Heart right ventricle (tissue), 16 donors: ENCODE data around the gene SH3RF3. TPM values are rescaled to one million over a fixed set of nuclear protein-coding genes. Genes with fewer than 3 reads are reported as not detected.

Experiments used
- ATAC-seq, 8 donors: fragments of 200-7000 bp; cut with Tn5 transposase; one replicate each; pipeline ENCODE4 v1.9.1; 2020; ENCODE audit warnings: mild to moderate bottlenecking in 8 of 8, moderate library complexity in 8 of 8, moderate number of reproducible peaks in 1 of 8
- DNase-seq, 2 donors: peaks; one replicate each; pipeline ENCODE4 v3.0.0-alpha.2; 2020
- H3K27ac ChIP-seq, 10 donors: fragments of 200-600 bp; sonication (generic) in 2 of 10; one replicate each; pipeline versions ENCODE4 v1.5.0 to v1.8.0; 2020 to 2022; ENCODE audit warnings: mild to moderate bottlenecking in 3 of 10
- H3K27me3 ChIP-seq, 7 donors: fragments of 200-600 bp; one replicate each; pipeline ENCODE4 v1.8.0; 2021 to 2022; ENCODE audit warnings: mild to moderate bottlenecking in 2 of 7
- H3K36me3 ChIP-seq, 9 donors: fragments of 200-600 bp; sonication (generic) in 1 of 9; one replicate each; pipeline versions ENCODE4 v1.5.0 to v1.8.0; 2020 to 2022; ENCODE audit warnings: mild to moderate bottlenecking in 2 of 9
- H3K4me1 ChIP-seq, 9 donors: fragments of 200-600 bp; sonication (generic) in 1 of 9; one replicate each; pipeline versions ENCODE4 v1.5.0 to v1.8.0; 2020 to 2022; ENCODE audit warnings: mild to moderate bottlenecking in 4 of 9
- H3K4me3 ChIP-seq, 10 donors: fragments of 200-600 bp; sonication (generic) in 2 of 10; one replicate each; pipeline versions ENCODE4 v1.5.0 to v1.8.0; 2020 to 2022; ENCODE audit warnings: mild to moderate bottlenecking in 7 of 10, moderate library complexity in 2 of 10
- H3K9me3 ChIP-seq, 11 donors: fragments of 200-600 bp in 10 of 11; sonication (generic) in 2 of 11; one replicate each; pipeline versions ENCODE4 v1.5.0 to v1.8.0; 2013 to 2022; ENCODE audit warnings: mild to moderate bottlenecking in 2 of 11, control low read depth in 1 of 11, moderate library complexity in 1 of 11
- CTCF ChIP-seq, 9 donors: fragments of 200-600 bp; sonication (generic) in 2 of 9; IDR thresholded peaks; one replicate each; pipeline versions ENCODE4 v1.5.0 to v1.8.0; 2021 to 2022; ENCODE audit warnings: antibody characterized with exemption in 9 of 9, mild to moderate bottlenecking in 5 of 9, moderate library complexity in 1 of 9
- WGBS, 2 donors: extraction: QIAGEN DNeasy Blood & Tissue Kit; methylation state at CpG; one replicate each; pipeline ENCODE4 v1.1.7; 2013; ENCODE audit warnings: inconsistent platforms in 1 of 2; 5-methylcytosine and 5-hydroxymethylcytosine counted together
- intact Hi-C, 10 donors: fragments of 100-400 bp; cut with DNase I; formaldehyde crosslinking; loops; one replicate each; pipeline versions ENCODE4 v1.11.1 to v1.14.2; 2022
- polyA plus RNA-seq, 2 donors: library from polyadenylated mRNA; stranded (reverse); fragments of 200-250 nt; gene quantifications; one replicate each; pipeline ENCODE4 v1.2.3, GENCODE V29; 2013
- total RNA-seq, 10 donors: library from RNA; stranded (reverse); fragmentation: NEBNext Ultra II Directional in 3 of 10; extraction: Animal tissue kit (Norgen Biotek cat#: 25700) in 3 of 10; gene quantifications; one replicate each; pipeline versions ENCODE4 v1.2.1 to v1.2.4, GENCODE V29; 2021 to 2023
- donor health status: Arrhythmogenic right ventricular cardiomyopathy.
- donor health status: ischemic (EF 13 %, LVEDD 7.1; RV severe dilation, severe dysfunction).
- donor health status: healthy with polysubstance abuse.
- donor health status: DM: no; HTN: yes; CAD: no.
- donor health status: DM: no; HTN: no; CAD: no.
- donor health status: ischemic (EF 25% LVEDD 6.9; RV normal size, moderate dysfunction).
- donor health status: ischemic (EF 25% LVEDD 5.7; RV mildly dilated, moderate dysfunction).
- donor health status: healthy.
- donor health status: DM: yes; HTN: yes; CAD: no.
- donor health status: Ischemic cardiomyopathy.
- donor health status: ischemic (EF 35%, LVEDD 5.7; RV mildly dilated, moderate dysfunction).
- donor health status: nonischemic (EF 11% LVEDD 7.7; RV severe dilation, severe dysfunction).
- donor health status: DM: yes; HTN: yes; CAD: no.
- donor health status: PGD.
- donor health status: ischemic (EF 29% LVEDD 5.4; RV normal size, mild dysfunction).
- donor health status: nonischemic (EF 23%, LVEDD 6.1; RV moderate dilation, normal function).

SH3RF3 gene
- total and polyA plus RNA-seq, 12 donors = 5.0 to 11.5 (median 8.6) TPM

DNA sequence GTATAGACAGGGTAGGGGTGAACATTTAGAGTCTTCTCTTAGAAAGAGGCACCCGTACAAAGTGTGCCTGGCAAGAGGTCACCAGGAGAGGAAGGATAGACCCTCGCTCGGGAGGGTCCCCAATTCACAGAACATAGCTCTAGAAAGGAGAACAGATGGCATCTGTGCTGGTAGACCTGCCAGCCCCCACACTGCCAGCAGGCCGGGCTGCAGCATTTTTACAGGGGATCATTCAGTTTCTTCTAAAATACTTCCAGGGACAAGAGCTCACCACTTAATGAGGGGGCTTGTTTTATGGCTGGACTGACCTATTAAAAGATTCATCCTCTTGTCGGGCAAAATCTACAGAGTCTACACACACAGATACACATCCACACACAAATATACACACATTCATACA is 334.9 kb downstream of the SH3RF3 start:
- no peak for TF ChIP-seq CTCF (IDR thresholded peaks at IDR 0.05)
- Histone ChIP-seq H3K27me3 (no peaks in the 10 kb centered on the region), H3K9me3 (no peaks in the 10 kb centered on the region), H3K36me3 (peaks cover 0 to 4% (median 0%) of the 10 kb centered on the region in 9 donors), H3K4me3 (no peak overlapping the region), H3K27ac (no peak overlapping the region), H3K4me1 (peaks cover 0 to 22% (median 13%) of the 10 kb centered on the region in 9 donors)
- DNase-seq (no peak), ATAC-seq (no peak)
- intact Hi-C loops = no loop called here
- 97 to 98% methylated on average over 5 of the region's 5 CpGs for WGBS, 2 donors

- ATAC-seq (peak in 5 of 8 donors; percentile 33 to 76 (median 51)), DNase-seq (no peak)
- Histone ChIP-seq H3K27me3 (no peaks in the 10 kb centered on the region), H3K27ac (peak overlapping the region in 4 of 10 donors; percentile 1 to 44 (median 22)), H3K36me3 (no peaks in the 10 kb centered on the region), H3K4me1 (peaks cover 0 to 42% (median 22%) of the 10 kb centered on the region in 9 donors), H3K4me3 (no peak overlapping the region), H3K9me3 (no peaks in the 10 kb centered on the region)
- intact Hi-C loops = no loop called here
- TF ChIP-seq CTCF (IDR thresholded peaks at IDR 0.05) = no peak
- WGBS, 2 donors = 78 to 79% methylated on average over 8 of the region's 8 CpGs
Observed at GRCh38 chr2:109466674-109467575, 337.9 kb downstream of the SH3RF3 start.

- TF ChIP-seq CTCF (IDR thresholded peaks at IDR 0.05) = no peak
- WGBS, 2 donors = 69 to 73% methylated on average over 9 of the region's 9 CpGs
- no peak for DNase-seq
- no peaks in the 10 kb centered on the region for H3K9me3 ChIP-seq
- intact Hi-C loops = no loop called here
- no peaks in the 10 kb centered on the region for H3K27me3 ChIP-seq
- peak overlapping the region in 4 of 10 donors; percentile 12 to 44 (median 18) for H3K27ac ChIP-seq
- no peaks in the 10 kb centered on the region for H3K36me3 ChIP-seq
- H3K4me1 ChIP-seq = peaks cover 0 to 50% (median 28%) of the 10 kb centered on the region in 9 donors
- peak in 6 of 8 donors; percentile 19 to 79 (median 62) for ATAC-seq
- no peak overlapping the region for H3K4me3 ChIP-seq
Observed at GRCh38 chr2:109467701-109468100, 338.7 kb downstream of the SH3RF3 start.

- Histone ChIP-seq H3K4me3 (no peak overlapping the region), H3K27ac (no peak overlapping the region), H3K36me3 (no peaks in the 10 kb centered on the region), H3K4me1 (peaks cover 0 to 55% (median 33%) of the 10 kb centered on the region in 9 donors), H3K9me3 (no peaks in the 10 kb centered on the region), H3K27me3 (no peaks in the 10 kb centered on the region)
- no peak for TF ChIP-seq CTCF (IDR thresholded peaks at IDR 0.05)
- DNase-seq (no peak), ATAC-seq (peak in 6 of 8 donors; percentile 27 to 61 (median 38))
- intact Hi-C loops = no loop called here
- 79 to 83% methylated on average over 7 of the region's 7 CpGs for WGBS, 2 donors
Observed at GRCh38 chr2:109468893-109469292, 339.9 kb downstream of the SH3RF3 start.
